GM08714 (cell line): ENCODE results near the gene KRTAP9-9.
"Not testable (repeated sequence)": the region's sequence is repeated elsewhere in the genome, so short reads cannot be mapped to it uniquely, and the experiment has no call there.

Experiments used
- H3K4me3 ChIP-seq: fragments of 200-500 bp; sonication (Bioruptor generic); 2 replicates; pipeline ENCODE4 v1.5.1; 2014; ENCODE audit warnings: mild to moderate bottlenecking, low read length, inconsistent platforms
- ZNF274 ChIP-seq: IDR thresholded peaks from 2 replicates; pipeline ENCODE4 v1.6.1; 2012; ENCODE audit warnings: mild to moderate bottlenecking, low read depth, low read length

KRTAP9-9 gene

DNA sequence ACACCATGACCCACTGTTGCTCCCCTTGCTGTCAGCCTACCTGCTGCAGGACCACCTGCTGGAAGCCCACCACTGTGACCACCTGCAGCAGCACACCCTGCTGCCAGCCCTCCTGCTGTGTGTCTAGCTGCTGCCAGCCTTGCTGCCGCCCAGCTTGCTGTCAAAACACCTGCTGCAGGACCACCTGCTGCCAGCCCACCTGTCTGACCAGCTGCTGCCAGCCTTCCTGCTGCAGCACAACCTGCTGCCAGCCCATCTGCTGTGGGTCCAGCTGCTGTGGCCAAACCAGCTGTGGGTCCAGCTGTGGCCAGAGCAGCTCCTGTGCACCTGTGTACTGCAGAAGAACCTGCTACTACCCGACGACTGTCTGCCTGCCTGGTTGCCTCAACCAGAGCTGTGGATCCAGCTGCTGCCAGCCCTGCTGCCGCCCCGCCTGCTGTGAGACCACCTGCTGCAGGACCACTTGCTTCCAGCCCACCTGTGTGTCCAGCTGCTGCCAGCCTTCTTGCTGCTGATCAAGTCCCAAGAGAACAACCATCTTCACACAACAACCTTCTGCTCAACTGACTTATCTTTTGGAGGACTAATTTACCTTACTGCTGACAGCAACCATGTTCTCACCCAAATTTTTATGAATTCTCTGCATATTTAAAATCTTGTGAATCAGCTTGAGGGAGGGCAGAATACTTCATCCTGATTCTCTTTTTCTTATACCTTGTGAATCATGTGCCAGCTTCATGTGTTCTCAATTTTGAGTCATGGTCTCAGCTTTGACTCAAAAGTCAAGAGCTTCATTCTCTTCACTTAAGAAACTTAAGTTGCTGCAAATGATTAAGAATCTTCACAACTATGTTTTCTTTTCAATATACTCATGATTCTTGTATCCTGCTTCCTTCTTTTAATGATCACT lies at the start of gene KRTAP9-9:
KRTAP9-9 (plus strand) TSS at position 4 of the 910 bp plus-strand sequence.
- not testable (repeated sequence) for H3K4me3 ChIP-seq

DNA sequence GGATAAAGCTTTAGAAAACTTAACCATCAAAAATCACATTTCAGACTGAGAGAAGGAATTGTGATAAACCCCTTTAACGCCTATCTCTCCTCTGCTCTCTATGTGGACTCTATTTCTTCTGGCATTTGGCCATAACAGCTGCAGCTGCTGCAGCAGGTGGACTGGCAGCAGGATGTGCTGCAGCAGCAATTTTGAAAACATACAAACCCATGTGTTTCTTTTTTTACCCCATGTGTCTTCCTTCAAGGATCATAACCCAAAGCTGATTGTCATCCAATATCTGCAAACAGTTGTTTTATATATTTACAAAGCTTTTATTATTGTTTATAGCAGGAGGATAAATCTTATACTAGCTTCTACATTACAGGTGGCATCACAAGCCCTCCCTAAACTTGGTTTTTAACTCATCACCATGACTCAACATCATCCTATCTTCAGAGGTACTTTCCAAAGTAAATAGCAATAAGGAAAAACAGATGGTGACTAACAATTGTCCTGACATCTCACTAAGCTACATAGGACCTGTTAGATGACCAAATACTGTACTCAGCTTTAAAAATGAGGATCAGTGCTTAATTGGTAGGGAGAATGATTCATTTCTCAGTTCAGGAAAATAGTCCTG lies 43.2 kb upstream of the KRTAP9-9 start:
- no peak for TF ChIP-seq ZNF274
- no peak overlapping the region for H3K4me3 ChIP-seq

DNA sequence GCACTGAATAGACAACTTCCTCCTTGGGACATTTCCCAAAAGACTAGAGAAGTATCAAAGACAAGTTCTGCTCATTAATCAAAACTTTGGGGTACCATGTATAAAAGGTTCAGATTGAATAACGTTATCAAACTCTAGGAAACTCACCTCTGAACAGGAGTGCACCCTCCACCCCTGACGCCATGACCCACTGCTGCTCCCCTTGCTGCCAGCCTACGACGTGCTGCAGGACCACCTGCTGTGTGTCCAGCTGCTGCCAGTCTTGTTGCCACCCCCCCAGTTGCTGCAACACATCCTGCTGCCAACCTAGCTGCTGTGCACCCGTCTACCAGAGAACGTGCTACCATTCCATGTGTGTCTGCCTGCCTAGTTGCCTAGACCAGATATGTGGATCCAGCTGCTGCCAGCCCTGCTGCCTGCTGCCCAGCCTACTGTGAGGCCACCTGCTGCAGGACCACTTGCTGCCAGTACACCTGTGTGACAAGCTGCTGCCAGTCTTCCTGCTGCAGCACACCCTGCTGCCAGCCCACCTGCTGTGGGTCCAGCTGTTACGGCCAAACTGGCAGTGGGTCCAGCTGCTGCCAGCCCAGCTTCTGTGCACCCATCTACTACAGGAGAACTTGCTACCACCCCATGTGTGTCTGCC lies 42.5 kb upstream of the KRTAP9-9 start:
- no peak overlapping the region for H3K4me3 ChIP-seq
- no peak for TF ChIP-seq ZNF274

DNA sequence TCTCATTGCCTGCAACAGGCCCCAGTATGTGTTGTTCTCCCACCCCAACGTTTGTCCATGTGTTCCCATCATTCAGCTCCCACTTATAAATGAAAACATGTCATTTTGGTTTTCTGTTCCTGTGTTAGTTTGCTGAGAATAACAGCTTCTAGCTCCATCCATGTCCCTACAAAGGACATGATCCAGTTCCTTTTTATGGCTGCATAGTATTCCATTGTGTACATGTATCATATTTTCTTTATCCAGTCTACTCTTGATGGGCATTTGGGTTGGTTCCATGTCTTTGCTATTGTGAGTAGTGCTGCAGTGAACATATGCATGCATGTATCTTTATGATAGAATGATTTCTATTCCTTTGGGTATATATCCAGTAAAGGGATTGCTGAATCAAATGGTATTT lies 39.5 kb upstream of the KRTAP9-9 start:
- no peak overlapping the region for H3K4me3 ChIP-seq
- no peak for TF ChIP-seq ZNF274

DNA sequence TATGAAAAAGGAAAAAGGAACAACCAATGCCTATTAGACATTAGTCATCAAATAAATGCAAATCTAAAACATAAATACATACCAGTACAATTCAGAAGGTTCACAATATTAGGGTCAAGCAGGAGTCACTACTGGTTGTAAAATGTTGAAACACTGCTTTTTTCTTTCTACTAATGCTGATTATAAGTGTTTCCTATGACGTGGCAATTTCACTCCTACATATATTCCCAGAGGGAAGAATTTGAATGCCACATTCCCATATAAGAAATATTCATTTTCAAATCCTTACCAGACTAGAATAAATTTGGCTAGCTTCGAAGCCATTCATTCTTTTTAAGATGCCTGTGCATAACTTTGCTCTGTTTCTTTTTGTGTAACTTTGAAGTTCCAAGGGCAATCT lies 31.4 kb upstream of the KRTAP9-9 start:
- H3K4me3 ChIP-seq = no peak overlapping the region
- no peak for TF ChIP-seq ZNF274

DNA sequence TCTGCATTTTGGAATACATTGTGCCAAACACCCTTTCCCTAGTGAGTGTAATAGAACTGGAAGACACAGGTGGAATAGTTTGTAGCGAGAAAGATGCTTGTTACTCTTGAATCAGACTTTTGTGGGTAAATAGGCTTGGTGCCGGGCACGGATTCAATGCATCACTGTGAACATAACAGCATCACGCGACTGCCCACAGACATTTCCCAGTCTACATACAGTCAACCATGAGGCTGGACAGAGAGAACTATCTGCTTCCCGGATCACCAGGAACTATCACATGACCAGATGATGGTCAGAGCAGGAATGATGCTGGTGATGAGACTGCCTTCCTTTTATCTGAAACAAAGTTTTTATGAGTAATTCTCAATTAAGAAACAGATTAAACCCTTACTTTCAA lies 29.1 kb upstream of the KRTAP9-9 start:
- no peak overlapping the region for H3K4me3 ChIP-seq
- TF ChIP-seq ZNF274 = no peak

DNA sequence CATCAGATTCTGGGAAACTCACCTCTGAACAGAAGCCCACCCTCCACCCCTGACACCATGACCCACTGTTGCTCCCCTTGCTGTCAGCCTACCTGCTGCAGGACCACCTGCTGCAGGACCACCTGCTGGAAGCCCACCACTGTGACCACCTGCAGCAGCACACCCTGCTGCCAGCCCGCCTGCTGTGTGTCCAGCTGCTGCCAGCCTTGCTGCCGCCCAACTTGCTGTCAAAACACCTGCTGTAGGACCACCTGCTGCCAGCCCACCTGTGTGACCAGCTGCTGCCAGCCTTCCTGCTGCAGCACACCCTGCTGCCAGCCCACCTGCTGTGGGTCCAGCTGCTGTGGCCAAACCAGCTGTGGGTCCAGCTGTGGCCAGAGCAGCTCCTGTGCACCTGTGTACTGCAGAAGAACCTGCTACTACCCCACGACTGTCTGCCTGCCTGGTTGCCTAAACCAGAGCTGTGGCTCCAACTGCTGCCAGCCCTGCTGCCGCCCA lies 28.5 kb upstream of the KRTAP9-9 start, which contains the start of gene KRTAP9-2:
KRTAP9-2 (plus strand) TSS at position 51 of the 498 bp plus-strand sequence; CDS start at position 58, 7 bp downstream.
- not testable (repeated sequence) for H3K4me3 ChIP-seq

DNA sequence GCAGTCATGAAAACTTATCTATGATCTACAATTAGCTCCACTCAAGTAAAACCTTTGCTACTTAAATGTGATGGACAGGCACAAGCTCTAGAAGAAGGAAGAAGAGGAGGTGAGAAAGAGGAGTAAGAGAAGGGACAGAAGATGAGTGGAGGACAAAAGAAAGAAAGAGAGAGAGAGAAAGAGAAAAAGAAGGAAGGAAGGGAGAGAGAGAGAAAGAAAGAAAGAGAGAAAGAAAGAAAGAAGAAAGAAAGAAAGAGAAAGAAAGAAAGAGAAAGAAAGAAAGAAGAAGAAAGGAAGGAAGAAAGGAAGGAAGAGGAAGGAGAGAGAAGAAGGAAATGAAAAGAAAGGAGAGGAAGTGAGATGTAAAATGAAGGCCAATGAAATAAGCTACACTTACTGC lies 25.1 kb upstream of the KRTAP9-9 start:
- no peak overlapping the region for H3K4me3 ChIP-seq
- TF ChIP-seq ZNF274 = no peak

DNA sequence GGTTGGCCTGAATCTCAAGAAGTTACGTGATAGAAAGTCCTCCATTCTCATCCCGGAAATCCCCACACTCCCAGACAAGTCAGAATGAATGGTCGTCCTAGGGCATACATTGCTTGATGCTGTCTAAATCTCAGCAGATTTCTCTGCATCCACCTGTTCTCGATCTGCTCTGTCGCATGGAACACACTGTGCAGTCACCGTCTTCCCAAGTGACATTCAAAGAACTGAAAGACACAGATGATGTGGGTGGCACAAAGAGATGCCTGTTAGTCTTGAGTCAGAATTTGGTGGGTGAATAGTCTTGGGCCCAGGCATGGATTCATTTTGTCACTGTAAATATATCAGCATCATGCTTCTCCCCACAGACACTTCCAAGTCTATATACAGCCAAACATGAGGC lies 23.5 kb upstream of the KRTAP9-9 start:
- H3K4me3 ChIP-seq = no peak overlapping the region
- no peak for TF ChIP-seq ZNF274

DNA sequence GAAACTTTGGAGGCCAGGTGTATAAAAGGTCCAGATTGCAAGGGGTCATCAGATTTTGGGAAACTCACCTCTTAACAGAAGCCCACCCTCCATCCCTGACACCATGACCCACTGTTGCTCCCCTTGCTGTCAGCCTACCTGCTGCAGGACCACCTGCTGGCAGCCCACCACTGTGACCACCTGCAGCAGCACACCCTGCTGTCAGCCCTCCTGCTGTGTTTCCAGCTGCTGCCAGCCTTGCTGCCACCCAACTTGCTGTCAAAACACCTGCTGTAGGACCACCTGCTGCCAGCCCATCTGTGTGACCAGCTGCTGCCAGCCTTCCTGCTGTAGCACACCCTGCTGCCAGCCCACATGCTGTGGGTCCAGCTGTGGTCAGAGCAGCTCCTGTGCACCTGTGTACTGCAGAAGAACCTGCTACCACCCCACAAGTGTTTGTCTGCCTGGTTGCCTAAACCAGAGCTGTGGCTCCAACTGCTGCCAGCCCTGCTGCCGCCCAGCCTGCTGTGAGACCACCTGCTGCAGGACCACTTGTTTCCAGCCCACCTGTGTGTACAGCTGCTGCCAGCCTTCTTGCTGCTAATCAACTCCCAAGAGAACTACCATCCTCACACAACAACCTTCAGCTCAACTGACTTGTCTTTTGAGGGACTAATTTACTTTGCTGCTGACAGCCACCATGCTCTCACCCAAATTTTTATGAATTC lies 22.6 kb upstream of the KRTAP9-9 start, which contains the start of gene KRTAP9-3:
KRTAP9-3 (plus strand) TSS at position 51 of the 707 bp plus-strand sequence; CDS start at position 104, 53 bp downstream.
- not testable (repeated sequence) for H3K4me3 ChIP-seq

DNA sequence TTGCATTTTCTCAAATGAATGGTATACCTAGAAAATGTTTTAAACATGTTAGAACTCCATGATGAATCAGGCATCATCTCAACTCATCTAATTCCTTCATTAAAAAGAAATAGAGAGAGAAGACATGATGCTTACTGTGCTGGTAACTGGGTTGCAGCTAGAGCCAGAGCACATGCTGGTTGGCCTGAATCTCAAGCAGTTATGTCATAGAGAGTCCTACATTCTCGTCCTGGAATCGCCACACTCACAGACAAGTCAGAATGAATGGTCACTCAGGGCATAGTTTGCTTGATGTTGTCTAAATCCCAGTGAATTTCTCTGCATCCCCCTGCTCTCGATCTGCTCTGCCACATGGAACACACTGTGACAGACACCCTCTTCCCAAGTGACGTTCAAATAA lies 18.1 kb upstream of the KRTAP9-9 start:
- H3K4me3 ChIP-seq = not testable (repeated sequence)

DNA sequence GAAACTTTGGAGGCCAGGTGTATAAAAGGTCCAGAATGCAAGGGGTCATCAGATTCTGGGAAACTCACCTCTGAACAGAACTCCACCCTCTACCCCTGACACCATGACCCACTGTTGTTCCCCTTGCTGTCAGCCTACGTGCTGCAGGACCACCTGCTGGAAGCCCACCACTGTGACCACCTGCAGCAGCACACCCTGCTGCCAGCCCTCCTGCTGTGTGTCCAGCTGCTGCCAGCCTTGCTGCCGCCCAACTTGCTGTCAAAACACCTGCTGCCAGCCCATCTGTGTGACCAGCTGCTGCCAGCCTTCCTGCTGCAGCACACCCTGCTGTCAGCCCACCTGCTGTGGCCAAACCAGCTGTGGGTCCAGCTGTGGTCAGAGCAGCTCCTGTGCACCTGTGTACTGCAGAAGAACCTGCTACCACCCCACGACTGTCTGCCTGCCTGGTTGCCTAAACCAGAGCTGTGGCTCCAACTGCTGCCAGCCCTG lies 17.2 kb upstream of the KRTAP9-9 start, which contains the start of gene KRTAP9-8:
KRTAP9-8 (plus strand) TSS at position 51 of the 489 bp plus-strand sequence; CDS start at position 104, 53 bp downstream.
- not testable (repeated sequence) for H3K4me3 ChIP-seq

DNA sequence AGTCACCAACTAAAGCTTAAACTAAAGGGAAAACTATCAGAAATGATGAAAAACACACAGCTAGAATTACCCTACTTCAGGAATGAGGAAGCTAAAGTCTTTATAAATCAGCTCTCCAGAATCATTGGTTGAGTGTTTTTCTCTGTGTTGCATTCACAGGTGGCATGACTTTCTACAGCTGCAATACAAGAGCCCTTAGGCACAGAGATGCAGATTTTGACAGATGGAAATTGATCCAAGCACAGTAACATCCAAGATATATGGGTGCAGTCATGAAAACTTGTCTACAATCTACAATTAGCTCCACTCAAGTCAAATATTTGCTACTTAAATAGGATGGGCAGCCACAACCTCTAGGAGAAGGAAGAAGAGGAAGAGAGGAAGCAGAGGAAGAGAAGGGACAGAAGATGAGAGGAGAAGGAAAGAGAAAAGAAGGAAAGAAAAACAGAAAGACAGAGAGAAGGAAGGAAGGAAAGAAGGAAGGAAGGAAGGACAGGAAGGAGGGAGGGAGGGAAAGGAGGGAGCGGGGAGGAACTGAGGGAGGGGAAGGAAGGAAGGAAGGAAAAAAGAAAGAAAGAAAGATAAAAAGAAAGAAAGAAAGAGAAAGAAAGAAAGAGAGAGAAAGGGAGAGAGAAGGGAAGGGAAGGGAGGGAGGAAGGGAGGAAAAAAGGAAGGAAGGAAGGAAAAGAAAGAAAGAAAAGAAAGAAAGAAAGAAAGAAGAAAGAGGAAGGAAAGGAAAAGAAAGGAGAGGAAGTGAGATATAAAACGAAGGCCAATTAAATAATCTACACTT lies 8.0 kb upstream of the KRTAP9-9 start:
- H3K4me3 ChIP-seq = not testable (repeated sequence)

DNA sequence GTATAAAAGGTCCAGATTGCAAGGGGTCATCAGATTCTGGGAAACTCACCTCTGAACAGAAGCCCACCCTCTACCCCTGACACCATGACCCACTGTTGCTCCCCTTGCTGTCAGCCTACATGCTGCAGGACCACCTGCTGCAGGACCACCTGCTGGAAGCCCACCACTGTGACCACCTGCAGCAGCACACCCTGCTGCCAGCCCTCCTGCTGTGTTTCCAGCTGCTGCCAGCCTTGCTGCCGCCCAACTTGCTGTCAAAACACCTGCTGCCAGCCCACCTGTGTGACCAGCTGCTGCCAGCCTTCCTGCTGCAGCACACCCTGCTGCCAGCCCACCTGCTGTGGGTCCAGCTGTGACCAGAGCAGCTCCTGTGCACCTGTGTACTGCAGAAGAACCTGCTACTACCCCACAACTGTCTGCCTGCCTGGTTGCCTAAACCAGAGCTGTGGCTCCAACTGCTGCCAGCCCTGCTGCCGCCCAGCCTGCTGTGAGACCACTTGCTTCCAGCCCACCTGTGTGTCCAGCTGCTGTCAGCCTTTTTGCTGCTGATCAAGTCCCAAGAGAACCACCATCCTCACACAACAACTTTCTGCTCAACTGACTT lies 5.4 kb upstream of the KRTAP9-9 start, which contains the start of gene KRTAP9-4:
KRTAP9-4 (plus strand) TSS at position 51 of the 604 bp plus-strand sequence; CDS start at position 85, 34 bp downstream.
- not testable (repeated sequence) for H3K4me3 ChIP-seq
